OCI-M1 (cell line): Measurements from ENCODE around the gene ZNF560.

Experiments used
- DNase-seq: peaks from one replicate; lab custom pipeline; 2025; lab: John Stamatoyannopoulos, UW

The ZNF560 gene

DNA sequence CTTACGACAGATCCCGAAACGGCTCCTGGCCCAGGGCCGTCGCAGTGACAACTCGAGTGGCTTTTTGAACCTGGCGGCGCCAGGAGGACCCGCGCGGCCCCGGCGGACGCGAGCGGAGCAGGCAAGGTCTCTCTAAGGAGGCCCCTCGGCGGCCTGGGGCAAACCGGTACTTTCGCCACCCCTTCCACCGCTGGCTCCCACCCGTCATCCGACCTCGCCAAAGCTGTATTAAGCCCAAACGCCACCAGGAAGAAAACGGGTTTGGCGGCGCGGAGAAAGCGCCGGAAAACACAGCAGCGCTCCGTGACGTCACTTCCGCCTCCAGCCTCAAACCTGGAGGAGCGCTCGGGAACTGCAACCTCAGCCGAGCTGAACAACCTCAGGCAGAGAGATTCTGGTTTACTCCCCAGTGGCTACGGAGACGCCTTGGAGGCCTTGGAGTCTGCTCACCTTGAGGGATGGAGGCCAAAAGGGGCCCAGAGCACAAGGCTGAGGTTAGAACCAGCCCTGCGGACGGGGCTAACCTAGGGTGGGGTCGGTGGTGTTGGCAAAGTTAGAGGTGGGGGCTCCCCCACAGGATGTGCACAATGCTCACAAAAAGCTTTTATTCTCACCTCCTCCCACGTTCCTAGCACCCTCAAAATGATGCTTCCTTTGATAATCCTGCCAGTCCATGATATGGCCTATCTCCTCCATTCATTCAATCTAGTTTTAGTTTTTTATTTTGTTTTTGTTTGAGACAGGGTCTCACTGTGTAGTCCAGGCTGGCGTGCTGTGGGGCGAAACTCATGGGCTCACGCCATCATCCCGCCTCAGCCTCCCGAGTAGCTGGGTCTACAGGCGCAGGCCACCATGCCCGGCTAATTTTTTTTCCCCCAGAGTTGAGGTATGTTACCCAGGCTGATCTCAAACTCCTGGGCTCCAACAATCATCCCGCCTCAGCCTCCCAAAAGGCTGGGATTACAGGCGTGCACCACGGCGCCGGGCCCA, 62.8 kb downstream of the ZNF560 start, which contains the start of gene ZNF266:
Gene ZNF266 (minus strand): TSS at position 295 of the 990 bp plus-strand sequence. CDS start 15,484 bp downstream, outside the sequence.
- peak; percentile 98 for DNase-seq

DNA sequence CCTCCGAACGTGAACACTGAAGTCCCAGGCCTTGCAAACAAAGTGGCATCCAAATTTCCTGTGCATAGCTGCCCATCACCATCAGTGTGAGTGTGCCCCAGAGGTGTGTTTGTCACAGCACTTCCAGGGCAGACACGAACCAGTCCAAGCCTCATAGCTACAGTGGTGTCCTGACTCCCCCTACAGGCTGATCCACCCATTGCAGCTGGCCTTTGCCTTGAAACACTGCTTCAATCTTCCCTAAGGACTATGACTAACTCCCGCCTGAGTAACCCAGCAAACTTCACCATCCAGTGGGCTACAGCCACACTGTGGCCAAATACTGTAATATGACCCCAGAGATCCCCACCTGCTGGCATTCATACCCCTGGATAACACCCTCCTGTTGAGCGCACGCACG, 66.9 kb downstream of the ZNF560 start:
- DNase-seq: peak; percentile 79

DNA sequence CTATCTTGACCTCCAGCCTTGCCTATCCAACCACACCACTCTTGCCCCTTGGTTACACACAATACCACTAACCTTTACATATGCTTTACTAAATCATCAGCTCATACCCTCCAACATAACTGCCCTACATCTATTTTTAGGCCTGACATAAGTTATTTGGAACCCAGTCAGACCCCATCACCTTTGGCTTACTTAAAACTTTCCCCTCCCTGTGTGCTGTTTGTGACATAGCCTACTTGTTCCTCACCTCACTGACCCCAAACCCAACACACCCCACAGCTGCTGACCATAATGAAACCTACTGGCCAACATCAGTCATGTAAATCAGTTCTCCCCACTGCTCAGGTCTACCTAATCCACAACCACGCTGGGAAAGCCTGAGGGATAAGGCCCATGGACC, 68.0 kb downstream of the ZNF560 start:
- DNase-seq: no peak

DNA sequence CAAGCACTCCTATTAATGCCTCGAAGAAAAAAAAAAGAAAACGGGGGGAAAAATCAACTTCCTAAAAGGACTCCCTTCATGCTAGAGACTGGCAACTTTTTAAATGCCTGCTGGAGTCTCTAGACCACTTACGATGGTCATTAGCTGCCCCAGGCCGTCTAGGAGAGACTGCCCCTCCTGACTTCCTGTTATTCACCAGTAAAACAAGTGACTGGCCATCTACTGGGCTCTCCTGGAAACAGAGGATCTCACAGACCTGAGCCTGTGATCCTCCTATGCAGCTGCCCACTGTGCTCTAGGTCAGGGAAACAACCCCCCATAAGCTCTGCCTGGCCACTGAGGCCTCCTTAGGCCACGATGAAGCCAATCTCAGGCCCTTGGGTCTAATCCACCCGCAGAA, 70.5 kb downstream of the ZNF560 start:
- peak; percentile 17 for DNase-seq
